ENCODE measurements around the gene TRIP13.

- TF ChIP-seq CTCF (IDR thresholded peaks at IDR 0.05; ENCODE audit: poor library complexity), result no peak
- no peak for TF ChIP-seq EZH2phosphoT487 (IDR thresholded peaks at IDR 0.05; ENCODE audit: low read depth, severe bottlenecking, unreplicated experiment)
Observed at GRCh38 chr5:909994-910768, 17.5 kb downstream of the TRIP13 start.
